H1 (cell line): Measurements from ENCODE around the gene YTHDC2. TPM values are rescaled to one million over a fixed set of nuclear protein-coding genes. Genes with fewer than 3 reads are reported as not detected.

Experiments used
- CTCF ChIA-PET: fragments of 300-600 bp; sonication (Branson Sonifier 250); formaldehyde crosslinking; loops from one replicate; lab custom pipeline; 2021; ENCODE audit not compliant: partially characterized antibody; lab: Charles Lee
- POLR2A ChIA-PET: fragments of 300-600 bp; sonication (Branson Sonifier 250); formaldehyde crosslinking; loops from one replicate; lab custom pipeline; 2021; ENCODE audit warnings: inconsistent platforms; ENCODE audit not compliant: partially characterized antibody; lab: Charles Lee
- DNase-seq, 2 experiments: peaks; one replicate each; pipeline versions ENCODE4 v3.0.0 to v3.0.0-alpha.2; 2010 to 2022; ENCODE audit warnings: low spot score in 2 of 2, low read depth in 1 of 2, mixed read lengths in 1 of 2
- FAIRE-seq: peaks from 2 replicates; lab custom pipeline; 2011; peaks lifted over from hg19 to GRCh38; lab: Jason Lieb, UNC
- H2AFZ ChIP-seq: 2 replicates; pipeline ENCODE4 v1.8.1; 2012; ENCODE audit warnings: low read length, inconsistent platforms
- H2AK5ac ChIP-seq: 2 replicates; pipeline ENCODE4 v1.6.1; 2013; ENCODE audit warnings: low read depth, low read length
- H2BK120ac ChIP-seq: replicated peaks from 2 replicates; pipeline ENCODE3; 2013; ENCODE audit warnings: low read depth, low read length, inconsistent platforms
- H2BK12ac ChIP-seq: 2 replicates; pipeline ENCODE4 v1.6.1; 2013; ENCODE audit warnings: low read depth, low read length
- H2BK15ac ChIP-seq: 2 replicates; pipeline ENCODE4 v1.6.1; 2013; ENCODE audit warnings: low read length
- H2BK20ac ChIP-seq: 2 replicates; pipeline ENCODE4 v1.6.1; 2013; ENCODE audit warnings: low read length
- H2BK5ac ChIP-seq: 2 replicates; pipeline ENCODE4 v1.6.1; 2013; ENCODE audit warnings: low read depth, low read length
- H3K14ac ChIP-seq: 2 replicates; pipeline ENCODE4 v1.6.1; 2013; ENCODE audit warnings: inconsistent platforms; ENCODE audit not compliant: insufficient read length
- H3K18ac ChIP-seq: 2 replicates; pipeline ENCODE4 v1.6.1; 2013; ENCODE audit warnings: low read length; ENCODE audit errors: extremely low read depth
- H3K23ac ChIP-seq: 2 replicates; pipeline ENCODE4 v1.6.1; 2013; ENCODE audit warnings: inconsistent platforms; ENCODE audit not compliant: insufficient read length
- H3K23me2 ChIP-seq: 2 replicates; pipeline ENCODE4 v1.6.1; 2013; ENCODE audit warnings: low read depth, low read length
- H3K27ac ChIP-seq: 2 replicates; pipeline ENCODE4 v1.6.1; 2011; ENCODE audit warnings: low read depth, low read length, inconsistent platforms
- H3K27me3 ChIP-seq, 4 experiments: replicated peaks in 1 of 4; 1 replicate in 1 of 4; 2 replicates in 3 of 4; pipeline versions ENCODE4 v1.6.1 to v1.8.1; 2011 to 2013; ENCODE audit warnings: low read length in 3 of 4, mild to moderate bottlenecking in 3 of 4, inconsistent platforms in 2 of 4, mixed read lengths in 2 of 4, moderate library complexity in 1 of 4; ENCODE audit not compliant: control insufficient read depth in 3 of 4, insufficient read depth in 3 of 4; ENCODE audit errors: extremely low read depth in 1 of 4
- H3K36me3 ChIP-seq, 4 experiments: 2 replicates each; pipeline versions ENCODE4 v1.6.1 to v1.8.1; 2011 to 2013; ENCODE audit warnings: mild to moderate bottlenecking in 4 of 4, low read length in 3 of 4, moderate library complexity in 2 of 4, control low read depth in 1 of 4, inconsistent platforms in 1 of 4; ENCODE audit not compliant: insufficient read depth in 4 of 4, control insufficient read depth in 2 of 4
- H3K4ac ChIP-seq: replicated peaks from 2 replicates; pipeline ENCODE3; 2013; ENCODE audit warnings: low read length, low read depth, mixed read lengths, inconsistent platforms; ENCODE audit not compliant: insufficient read length
- H3K4me1 ChIP-seq, 4 experiments: replicated peaks in 1 of 4; 1 replicate in 1 of 4; 2 replicates in 3 of 4; pipeline versions ENCODE4 v1.6.1 to v1.8.1; 2011 to 2013; ENCODE audit warnings: low read length in 3 of 4, inconsistent platforms in 2 of 4, mixed read lengths in 1 of 4; ENCODE audit not compliant: insufficient read depth in 4 of 4, control insufficient read depth in 3 of 4
- H3K4me2 ChIP-seq, 2 experiments: 2 replicates each; pipeline versions ENCODE4 v1.6.1 to v1.8.1; 2011 to 2013; ENCODE audit warnings: low read depth in 2 of 2, low read length in 2 of 2, control low read depth in 1 of 2, inconsistent platforms in 1 of 2, mild to moderate bottlenecking in 1 of 2; ENCODE audit not compliant: insufficient read depth in 1 of 2
- H3K4me3 ChIP-seq, 4 experiments: fragments of 200-600, 300-600 bp in 1 of 4; sonication (generic), shearing (Covaris generic), sonication (Bioruptor Twin) in 1 of 4; 2 replicates each; pipeline versions ENCODE4 v1.5.1 to v1.8.1; 2011 to 2016; ENCODE audit warnings: low read length in 4 of 4, low read depth in 3 of 4, control low read depth in 2 of 4, inconsistent platforms in 2 of 4, mild to moderate bottlenecking in 2 of 4, mixed read lengths in 1 of 4, moderate library complexity in 1 of 4; ENCODE audit not compliant: insufficient read depth in 2 of 4; ENCODE audit errors: extremely low read depth in 1 of 4
- H3K56ac ChIP-seq: replicated peaks from 2 replicates; pipeline ENCODE3; 2013; ENCODE audit warnings: low read depth, mild to moderate bottlenecking, mixed read lengths, low read length, inconsistent platforms; ENCODE audit not compliant: insufficient read length
- H3K79me1 ChIP-seq: 2 replicates; pipeline ENCODE4 v1.6.1; 2013; ENCODE audit warnings: low read depth, low read length, control low read depth
- H3K79me2 ChIP-seq, 2 experiments: 2 replicates each; pipeline versions ENCODE4 v1.6.1 to v1.8.1; 2012 to 2013; ENCODE audit warnings: low read length in 2 of 2, mild to moderate bottlenecking in 2 of 2, inconsistent platforms in 1 of 2; ENCODE audit not compliant: insufficient read depth in 2 of 2, control insufficient read depth in 1 of 2
- H3K9ac ChIP-seq, 4 experiments: replicated peaks in 1 of 4; 1 replicate in 1 of 4; 2 replicates in 3 of 4; pipeline versions ENCODE4 v1.6.1 to v1.8.1; 2011 to 2013; ENCODE audit warnings: low read depth in 3 of 4, low read length in 3 of 4, control low read depth in 2 of 4, mild to moderate bottlenecking in 2 of 4, moderate library complexity in 2 of 4, inconsistent platforms in 1 of 4; ENCODE audit errors: extremely low read depth in 1 of 4
- H3K9me3 ChIP-seq, 2 experiments: 2 replicates each; pipeline versions ENCODE4 v1.6.1 to v1.8.1; 2012 to 2013; ENCODE audit warnings: mild to moderate bottlenecking in 2 of 2, moderate library complexity in 2 of 2, control low read depth in 1 of 2, inconsistent platforms in 1 of 2, low read depth in 1 of 2, low read length in 1 of 2, mixed read lengths in 1 of 2; ENCODE audit not compliant: insufficient read depth in 2 of 2
- H4K20me1 ChIP-seq, 2 experiments: replicated peaks in 1 of 2; 2 replicates each; pipeline versions ENCODE3 to v1.8.1; 2011 to 2013; ENCODE audit warnings: inconsistent platforms in 2 of 2, low read length in 2 of 2, mild to moderate bottlenecking in 1 of 2; ENCODE audit not compliant: insufficient read depth in 2 of 2, control insufficient read depth in 1 of 2
- H4K5ac ChIP-seq: 2 replicates; pipeline ENCODE4 v1.6.1; 2013; ENCODE audit warnings: low read length, low read depth, mixed read lengths, inconsistent platforms; ENCODE audit not compliant: insufficient read length
- H4K8ac ChIP-seq: 2 replicates; pipeline ENCODE4 v1.8.0; 2013; ENCODE audit warnings: mild to moderate bottlenecking, moderate library complexity, low read length, inconsistent platforms; ENCODE audit not compliant: insufficient read depth; ENCODE audit errors: extremely low read depth
- H4K91ac ChIP-seq: replicated peaks from 2 replicates; pipeline ENCODE3; 2013; ENCODE audit warnings: low read length, mixed read lengths, inconsistent platforms; ENCODE audit not compliant: insufficient read length
- CHD1 ChIP-seq: IDR thresholded peaks from 2 replicates; pipeline ENCODE4 v1.6.1; 2012; ENCODE audit warnings: low read depth, low read length, improper control_type of control experiment
- CHD2 ChIP-seq: IDR thresholded peaks from 2 replicates; pipeline ENCODE4 v1.6.1; 2012; ENCODE audit warnings: low read length, improper control_type of control experiment
- GABPA ChIP-seq: IDR thresholded peaks from 2 replicates; pipeline ENCODE4 v1.6.1; 2011; ENCODE audit warnings: mild to moderate bottlenecking, low read length, moderate library complexity, borderline replicate concordance; ENCODE audit not compliant: insufficient read depth
- KDM5A ChIP-seq: fragments of 200-600 bp; IDR thresholded peaks from 2 replicates; pipeline ENCODE4 v1.7.1; 2012; ENCODE audit warnings: mild to moderate bottlenecking, low read length, inconsistent platforms, mixed read lengths
- MAFK ChIP-seq: IDR thresholded peaks from 2 replicates; pipeline ENCODE4 v1.6.1; 2012; ENCODE audit warnings: low read depth, mild to moderate bottlenecking, improper control_type of control experiment, low read length
- POLR2AphosphoS5 ChIP-seq: IDR thresholded peaks from 2 replicates; pipeline ENCODE4 v1.6.1; 2011; ENCODE audit warnings: low read depth, low read length
- RNF2 ChIP-seq: fragments of 200-900, 300-1000 bp; sonication (generic); IDR thresholded peaks from 2 replicates; pipeline ENCODE4 v1.7.1; 2016; ENCODE audit warnings: borderline replicate concordance, low read depth, mild to moderate bottlenecking, antibody characterized with exemption, low read length; ENCODE audit not compliant: poor library complexity, severe bottlenecking; ENCODE audit errors: missing control alignments
- SP2 ChIP-seq: IDR thresholded peaks from 2 replicates; pipeline ENCODE4 v1.6.1; 2012; ENCODE audit warnings: mild to moderate bottlenecking, low read length, inconsistent platforms
- ZNF274 ChIP-seq: IDR thresholded peaks from 2 replicates; pipeline ENCODE4 v1.7.0; 2012; ENCODE audit warnings: low read length, borderline replicate concordance; ENCODE audit errors: extremely low read depth
- WGBS, 2 experiments: shearing (Covaris generic) in 1 of 2; methylation state at CpG; one replicate each; pipeline versions ENCODE4 v1.1.6 to v1.1.7; 2013 to 2015; ENCODE audit warnings: low lambda C conversion rate in 2 of 2, mixed read lengths in 2 of 2, inconsistent platforms in 1 of 2, low coverage in 1 of 2, missing lambda C conversion rate in 1 of 2; ENCODE audit not compliant: insufficient replicate concordance in 2 of 2, insufficient coverage in 1 of 2, insufficient read length in 1 of 2; ENCODE audit errors: extremely low coverage in 1 of 2, missing lambda C conversion rate in 1 of 2; 5-methylcytosine and 5-hydroxymethylcytosine counted together
- polyA plus RNA-seq, 7 experiments: library from polyadenylated mRNA; depleted of rRNA in 3 of 7; stranded (reverse) in 5 of 7; unstranded in 2 of 7; fragments of >200 nt in 5 of 7; fragments of 200-250 nt in 2 of 7; gene quantifications; 1 replicate in 5 of 7; 2 replicates in 1 of 7; 4 replicates in 1 of 7; pipeline versions ENCODE4 v1.2.1 to v1.2.3, GENCODE V29; 2011 to 2013; ENCODE audit warnings: missing spikeins in 2 of 7, mixed read lengths in 2 of 7
- total RNA-seq: library from RNA; stranded (reverse); fragmentation: NEBNext Ultra II Directional; extraction: Animal tissue kit (Norgen Biotek cat#: 25700); gene quantifications from 2 replicates; pipeline ENCODE4 v1.2.1, GENCODE V29; 2021
- TF ChIP-seq, protein P1 (sequence below): IDR thresholded peaks from 2 replicates; pipeline ENCODE4 v1.6.1; 2012; ENCODE audit warnings: low read length, inconsistent platforms
- TF ChIP-seq, protein P2 (sequence below): IDR thresholded peaks from 2 replicates; pipeline ENCODE4 v1.6.1; 2012; ENCODE audit warnings: inconsistent platforms

The YTHDC2 gene
- total and polyA plus RNA-seq, 2 of the 8 experiments (the other 6 are each of a cell fraction or from before 2014, with no cell fraction given) = 4.3 to 20.1 TPM

DNA sequence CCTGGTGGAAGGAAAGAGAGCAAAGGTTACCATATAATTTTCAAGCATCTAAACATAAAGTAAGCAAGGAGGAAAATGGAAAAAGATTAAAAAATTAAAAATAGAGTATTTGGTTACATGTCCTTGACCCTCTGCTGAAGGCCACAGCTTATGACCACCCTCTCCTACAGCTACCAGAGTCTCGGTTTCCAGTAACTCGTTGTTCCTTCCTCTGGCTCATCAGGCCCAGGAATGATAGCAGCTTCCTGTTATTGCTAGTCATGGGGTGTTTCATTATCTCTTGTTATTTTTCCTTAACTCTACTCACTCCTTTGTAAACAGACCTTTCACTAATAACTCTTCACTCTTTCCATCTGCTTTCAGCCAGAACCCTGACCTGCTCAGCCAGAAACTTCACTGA, 102.2 kb downstream of the YTHDC2 start:
- H3K9ac ChIP-seq = no peak overlapping the region
- TF ChIP-seq POLR2AphosphoS5 (no peak), ZNF274 (no peak), SP2 (no peak), RNF2 (no peak), CHD2 (no peak), KDM5A (no peak), GABPA (no peak), MAFK (no peak), CHD1 (no peak)
- TF ChIP-seq, protein P1, sequence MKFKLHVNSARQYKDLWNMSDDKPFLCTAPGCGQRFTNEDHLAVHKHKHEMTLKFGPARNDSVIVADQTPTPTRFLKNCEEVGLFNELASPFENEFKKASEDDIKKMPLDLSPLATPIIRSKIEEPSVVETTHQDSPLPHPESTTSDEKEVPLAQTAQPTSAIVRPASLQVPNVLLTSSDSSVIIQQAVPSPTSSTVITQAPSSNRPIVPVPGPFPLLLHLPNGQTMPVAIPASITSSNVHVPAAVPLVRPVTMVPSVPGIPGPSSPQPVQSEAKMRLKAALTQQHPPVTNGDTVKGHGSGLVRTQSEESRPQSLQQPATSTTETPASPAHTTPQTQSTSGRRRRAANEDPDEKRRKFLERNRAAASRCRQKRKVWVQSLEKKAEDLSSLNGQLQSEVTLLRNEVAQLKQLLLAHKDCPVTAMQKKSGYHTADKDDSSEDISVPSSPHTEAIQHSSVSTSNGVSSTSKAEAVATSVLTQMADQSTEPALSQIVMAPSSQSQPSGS = no peak
- TF ChIP-seq, protein P2, sequence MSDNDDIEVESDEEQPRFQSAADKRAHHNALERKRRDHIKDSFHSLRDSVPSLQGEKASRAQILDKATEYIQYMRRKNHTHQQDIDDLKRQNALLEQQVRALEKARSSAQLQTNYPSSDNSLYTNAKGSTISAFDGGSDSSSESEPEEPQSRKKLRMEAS = no peak

More for the DNA sequence above, 102.2 kb downstream of the YTHDC2 start:
- no peak overlapping the region for H4K5ac ChIP-seq
- POLR2A ChIA-PET = no interaction called here
- H3K4me1 ChIP-seq = peaks cover 0 to 3% (median 0%) of the 10 kb centered on the region in 4 experiments; a peak in 1 of 7 replicates
- H3K14ac ChIP-seq = no peak overlapping the region
- no peak overlapping the region for H2BK12ac ChIP-seq
- peaks cover 0 to 5% (median 0%) of the 10 kb centered on the region in 4 experiments; a peak in 1 of 8 replicates for H3K36me3 ChIP-seq
- H3K4ac ChIP-seq = no peak overlapping the region
- no peak overlapping the region for H3K23ac ChIP-seq
- H3K27me3 ChIP-seq = no peaks in the 10 kb centered on the region
- H3K4me3 ChIP-seq = no peak overlapping the region
- CTCF ChIA-PET = interaction anchor here (1.4 to 5.0 kb wide), 5 partner anchors 10 to 834 kb away, joined by 4 to 77 read pairs (median 8); no protein-coding TSS in a partner anchor
- H2AK5ac ChIP-seq = no peak overlapping the region
- H2BK20ac ChIP-seq = no peak overlapping the region
- no peak for DNase-seq
- H3K79me1 ChIP-seq = no peaks in the 10 kb centered on the region
- H3K18ac ChIP-seq = no peak overlapping the region
- no peak overlapping the region for H4K91ac ChIP-seq
- no peak overlapping the region for H3K56ac ChIP-seq
- WGBS, 2 experiments = 81% methylated on average over 2 of the region's 2 CpGs; no CpG with 5 or more reads in 1 of the 2 experiments
- no peaks in the 10 kb centered on the region for H3K79me2 ChIP-seq
- no peak for FAIRE-seq
- H2BK15ac ChIP-seq = no peak overlapping the region
- H4K20me1 ChIP-seq = no peaks in the 10 kb centered on the region
- H4K8ac ChIP-seq = no peak overlapping the region
- H3K4me2 ChIP-seq = no peak overlapping the region
- H3K23me2 ChIP-seq = no peaks in the 10 kb centered on the region
- H2AFZ ChIP-seq = no peak overlapping the region
- no peak overlapping the region for H2BK120ac ChIP-seq
- H3K27ac ChIP-seq = no peak overlapping the region
- no peak overlapping the region for H2BK5ac ChIP-seq
- peaks cover 3 to 7% of the 10 kb centered on the region in 2 experiments; a peak in 1 of 4 replicates for H3K9me3 ChIP-seq
